ENCODE measurements around the gene TSPAN9. TPM values are rescaled to one million over a fixed set of nuclear protein-coding genes. Genes with fewer than 3 reads are reported as not detected.

TSPAN9 gene
- total RNA-seq, 1 experiment from 2014 or later = 7.0 TPM

DNA sequence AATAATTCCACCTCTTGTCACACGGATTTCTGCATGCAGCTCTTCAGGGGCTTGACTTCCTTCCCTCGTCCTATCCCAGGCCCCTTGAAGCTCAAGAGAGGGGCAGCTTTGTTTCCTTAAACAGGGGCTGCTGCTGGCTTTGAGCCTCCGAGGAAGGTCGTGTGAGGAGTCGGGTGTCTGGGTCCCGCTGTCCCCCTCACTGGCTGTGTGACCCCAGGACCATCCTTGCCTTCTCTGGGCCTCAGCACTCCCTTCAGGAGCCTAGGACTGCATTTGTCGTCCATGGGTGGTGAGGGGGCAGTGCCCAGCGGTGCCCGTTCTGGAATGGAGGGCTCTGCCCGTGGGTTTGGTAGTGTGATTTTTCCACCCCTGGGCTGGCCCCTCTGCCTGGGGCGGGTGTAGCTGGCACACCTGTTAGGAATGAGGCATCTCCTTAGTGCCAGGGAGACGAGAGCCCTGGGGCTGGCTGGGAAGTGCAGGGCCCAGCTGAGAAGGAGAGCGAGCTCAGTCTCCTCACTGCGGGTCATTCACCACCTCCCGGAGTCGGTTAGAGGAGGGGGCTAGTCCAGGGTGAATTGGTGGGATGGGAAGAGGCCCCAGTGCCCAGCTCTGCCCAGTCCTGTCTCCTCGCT is 60.8 kb downstream of the TSPAN9 start:
- DNase-seq (ENCODE audit: extremely low read depth, low read depth) = no peak

DNA sequence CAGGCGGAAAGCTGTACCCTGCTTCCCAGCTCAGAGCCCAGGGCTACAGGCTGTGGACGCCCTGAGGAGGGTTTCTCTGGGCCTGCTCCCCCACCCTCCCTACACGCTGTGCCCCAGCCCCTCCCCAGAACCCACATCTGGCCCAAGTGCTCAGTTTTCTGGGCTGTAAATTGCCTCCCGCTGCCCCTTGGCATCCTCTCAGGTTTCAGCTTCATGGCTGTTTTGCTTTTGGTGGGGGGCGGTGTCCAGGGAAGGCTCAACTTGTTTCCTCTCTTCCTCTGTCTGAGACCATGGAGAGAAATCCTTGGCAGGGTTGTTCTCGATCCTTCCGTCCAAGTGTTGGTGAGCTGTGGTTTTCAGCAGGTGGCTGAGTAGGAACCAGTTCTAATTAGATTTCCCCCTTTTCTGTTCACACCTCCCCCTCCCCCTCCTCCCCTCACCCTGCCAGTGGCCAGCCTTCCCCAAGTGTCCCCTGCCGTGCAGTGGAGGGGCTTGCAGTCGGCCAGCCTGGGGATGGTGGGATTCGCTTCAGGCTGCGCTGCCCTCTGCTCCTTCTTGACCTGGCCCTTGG is 61.8 kb downstream of the TSPAN9 start:
- no peak for DNase-seq (ENCODE audit: extremely low read depth, low read depth)

DNA sequence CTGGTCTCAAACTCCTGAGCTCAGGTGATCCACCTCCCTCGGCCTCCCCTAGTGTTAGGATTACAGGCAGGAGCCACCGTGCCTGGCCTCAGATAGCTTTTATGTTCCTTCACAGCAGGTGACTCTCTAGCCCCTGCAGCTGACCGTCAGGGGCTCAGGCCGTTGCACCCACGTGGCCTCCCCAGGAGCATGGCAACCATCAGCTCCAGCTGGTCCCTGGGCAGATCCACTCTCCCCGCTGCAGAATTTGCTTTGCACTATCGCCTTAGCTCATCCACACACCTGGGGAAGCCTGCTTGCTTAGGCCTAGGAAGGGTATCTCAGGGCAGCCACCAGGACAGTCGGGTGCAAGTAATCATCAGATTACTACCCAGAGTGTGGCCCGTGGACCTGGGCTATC is 62.6 kb downstream of the TSPAN9 start:
- no peak for DNase-seq (ENCODE audit: extremely low read depth, low read depth)

DNA sequence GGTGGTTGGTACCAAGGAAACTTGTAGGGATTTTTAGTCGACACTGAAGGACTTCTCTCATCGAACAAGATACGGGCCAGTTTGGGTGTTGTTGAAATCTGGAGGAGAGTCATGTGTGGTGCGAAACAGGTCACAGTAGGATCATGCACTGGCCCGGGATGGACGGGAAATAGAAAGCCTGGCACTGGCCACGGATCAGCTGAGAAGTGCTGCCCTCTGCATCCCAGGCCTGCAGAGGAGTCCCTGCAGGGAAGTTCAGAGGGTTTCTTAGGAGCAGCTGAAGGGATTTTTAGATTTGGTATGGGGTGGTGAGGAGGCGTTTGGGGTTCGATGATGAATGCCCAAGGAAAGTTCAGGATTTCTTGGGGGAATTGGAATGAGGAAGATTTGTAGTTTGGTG is 63.1 kb downstream of the TSPAN9 start:
- DNase-seq (ENCODE audit: extremely low read depth, low read depth) = no peak

DNA sequence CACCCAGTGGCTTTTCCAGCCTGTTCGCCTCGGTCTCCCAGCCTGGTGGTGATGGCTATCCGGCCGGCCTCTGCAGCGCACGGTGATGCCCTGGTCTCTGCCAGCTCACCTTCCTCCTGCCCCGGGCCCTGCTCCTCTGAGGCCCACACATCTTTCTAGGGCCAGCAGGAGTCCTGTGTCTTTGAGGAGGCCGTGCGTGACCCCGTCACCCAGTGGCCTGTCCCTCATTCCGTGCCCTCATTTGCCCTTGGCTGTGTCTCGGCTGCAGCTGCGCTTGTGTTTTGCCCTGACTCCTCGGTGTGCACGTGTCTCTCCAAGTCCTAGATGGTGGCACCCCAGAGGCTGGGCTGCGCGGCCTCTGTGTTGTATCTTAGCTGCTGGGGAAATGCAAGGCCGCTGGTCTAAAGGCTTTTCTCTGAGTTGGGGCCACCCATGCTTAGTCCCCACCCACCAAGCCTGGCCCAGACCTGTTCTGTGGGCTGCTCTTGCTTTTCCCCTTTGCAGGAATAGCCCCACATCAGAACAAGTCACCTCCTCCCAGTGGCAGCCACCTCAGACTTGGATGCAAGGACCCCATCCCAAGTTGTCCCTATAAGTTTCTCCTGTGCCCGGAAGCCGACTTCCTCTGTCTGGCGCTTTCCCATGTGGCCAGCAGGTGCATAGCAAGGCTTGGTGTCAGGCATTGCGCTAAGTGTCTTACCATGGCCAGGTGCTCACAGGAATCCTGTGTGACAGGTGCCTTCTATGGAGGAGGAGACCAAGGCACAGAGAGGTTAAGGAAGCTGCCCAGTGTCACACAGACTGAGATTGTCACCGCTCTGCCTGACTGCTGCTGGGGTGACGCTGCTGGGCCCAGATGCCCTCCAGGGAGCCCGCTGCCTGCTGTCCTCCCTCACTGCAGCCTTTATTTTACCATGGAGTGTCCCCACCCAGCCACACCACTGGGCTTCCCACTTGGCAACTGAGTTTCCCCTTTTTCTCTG is 64.5 kb downstream of the TSPAN9 start:
- no peak for DNase-seq (ENCODE audit: extremely low read depth, low read depth)

DNA sequence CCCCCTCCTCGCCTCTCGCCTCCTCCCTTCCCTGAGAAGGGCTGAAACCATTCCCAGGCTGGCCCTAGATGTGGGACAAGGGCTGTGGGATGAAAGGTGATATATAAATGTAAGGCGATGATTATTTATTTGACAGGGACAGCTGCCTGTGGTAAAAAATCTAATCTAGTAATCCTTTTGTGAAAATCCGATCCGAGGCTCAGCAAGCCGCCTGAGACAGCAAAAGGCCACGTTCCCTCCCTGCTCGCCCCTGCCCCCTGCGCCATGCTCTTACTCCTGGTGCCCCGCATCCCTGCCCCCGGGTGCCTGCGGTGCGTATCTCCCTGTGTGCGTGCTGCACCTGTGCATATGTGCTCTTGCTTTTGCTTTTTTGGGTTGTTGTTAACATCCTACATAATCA is 65.2 kb downstream of the TSPAN9 start:
- no peak for DNase-seq (ENCODE audit: extremely low read depth, low read depth)

DNA sequence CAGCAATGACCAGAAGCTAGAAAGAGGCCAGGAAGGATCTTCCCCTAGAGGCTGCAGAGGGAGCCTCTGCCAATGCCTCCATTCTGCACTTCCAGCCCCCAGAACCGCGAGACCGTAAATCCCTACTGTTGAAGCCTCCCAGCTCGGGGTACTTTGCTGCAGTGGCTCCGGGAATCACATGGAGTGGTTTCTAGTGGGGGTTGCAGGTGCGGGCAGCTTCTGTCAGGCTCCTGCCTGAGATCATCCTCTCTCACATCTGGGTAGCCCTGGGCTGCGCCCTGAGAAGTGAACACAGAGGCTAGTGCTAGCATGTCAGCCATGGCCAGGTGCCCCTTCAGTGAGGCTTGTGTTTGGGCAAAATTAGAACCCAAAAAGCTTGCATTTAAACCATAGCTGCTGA is 67.3 kb downstream of the TSPAN9 start:
- no peak for DNase-seq (ENCODE audit: extremely low read depth, low read depth)

DNA sequence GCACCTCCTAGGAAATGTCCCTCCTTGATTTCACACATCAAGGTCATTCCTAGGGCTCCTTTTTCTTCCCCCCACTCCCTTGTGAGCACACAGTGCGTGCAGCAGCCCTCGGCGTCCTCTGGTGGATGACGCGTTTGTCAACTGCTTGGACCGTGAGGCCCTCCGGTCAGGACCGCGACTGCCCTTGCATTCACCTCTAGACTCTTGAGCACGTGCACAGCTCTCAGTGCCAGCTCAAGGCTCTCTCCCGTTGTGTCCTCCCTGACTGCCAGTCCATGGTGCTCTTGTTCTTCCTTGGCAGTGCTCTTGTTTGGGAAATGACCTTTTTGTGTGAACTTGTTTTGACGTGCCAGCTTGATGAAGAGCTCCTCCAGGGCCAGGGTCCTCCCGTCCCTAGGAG is 67.9 kb downstream of the TSPAN9 start:
- DNase-seq (ENCODE audit: extremely low read depth, low read depth) = no peak

DNA sequence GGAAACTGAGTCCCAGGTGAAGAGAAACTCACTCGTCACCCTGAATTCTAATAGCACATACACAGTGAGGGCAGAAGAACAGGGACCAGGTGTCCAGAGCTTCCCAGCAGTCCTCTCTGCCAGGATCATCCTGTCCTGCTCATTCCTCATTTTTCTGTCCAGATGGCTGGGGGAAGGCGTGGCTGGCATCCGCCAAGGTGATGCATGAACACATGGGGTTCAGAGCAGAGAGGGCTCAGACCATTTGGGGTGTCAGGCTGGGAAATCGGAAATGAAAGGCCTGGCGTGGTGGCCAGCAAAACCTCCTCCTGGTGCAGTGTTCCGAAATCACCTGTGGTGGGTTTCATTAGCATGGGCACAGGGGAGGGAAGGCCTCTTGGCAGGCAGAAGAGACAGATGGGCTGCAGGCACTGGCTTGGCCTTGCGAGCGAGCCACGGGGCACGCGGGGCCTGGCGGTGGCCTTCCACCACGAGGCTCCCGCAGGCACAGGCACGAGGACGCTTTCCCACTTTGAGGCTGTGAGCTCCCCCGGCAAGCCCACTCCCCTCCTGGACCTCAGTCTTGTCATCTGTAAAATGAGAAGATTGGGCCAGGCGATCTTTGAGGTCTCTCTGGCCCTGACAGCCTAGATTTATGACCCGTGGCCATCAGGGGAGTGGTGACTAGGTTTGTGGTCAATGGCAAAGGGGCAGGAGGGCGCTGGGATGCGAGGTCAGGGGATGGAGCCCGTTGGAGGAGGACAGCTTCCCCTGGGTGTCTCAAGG is 68.5 kb downstream of the TSPAN9 start:
- DNase-seq (ENCODE audit: extremely low read depth, low read depth) = no peak

DNA sequence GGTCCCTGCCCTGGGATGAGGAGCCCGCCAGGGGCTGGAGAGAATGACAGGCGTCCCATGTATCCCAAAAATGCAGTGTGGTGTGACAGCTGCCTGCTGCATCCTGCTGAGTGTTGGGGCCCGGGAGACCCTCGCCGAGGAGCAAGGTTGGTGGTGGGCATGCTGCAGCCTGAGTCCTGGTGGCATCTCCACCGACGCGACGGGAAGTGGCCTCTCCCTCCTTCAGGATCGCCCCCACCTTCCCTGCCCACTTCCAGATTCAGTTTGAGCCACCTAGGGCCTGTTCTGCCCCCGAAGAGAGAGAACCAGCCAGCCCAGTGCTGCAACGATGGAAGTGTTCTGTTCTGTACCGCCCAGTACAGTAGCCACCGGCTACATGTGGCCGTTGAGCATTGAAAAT is 70.1 kb downstream of the TSPAN9 start:
- no peak for DNase-seq (ENCODE audit: extremely low read depth, low read depth)

DNA sequence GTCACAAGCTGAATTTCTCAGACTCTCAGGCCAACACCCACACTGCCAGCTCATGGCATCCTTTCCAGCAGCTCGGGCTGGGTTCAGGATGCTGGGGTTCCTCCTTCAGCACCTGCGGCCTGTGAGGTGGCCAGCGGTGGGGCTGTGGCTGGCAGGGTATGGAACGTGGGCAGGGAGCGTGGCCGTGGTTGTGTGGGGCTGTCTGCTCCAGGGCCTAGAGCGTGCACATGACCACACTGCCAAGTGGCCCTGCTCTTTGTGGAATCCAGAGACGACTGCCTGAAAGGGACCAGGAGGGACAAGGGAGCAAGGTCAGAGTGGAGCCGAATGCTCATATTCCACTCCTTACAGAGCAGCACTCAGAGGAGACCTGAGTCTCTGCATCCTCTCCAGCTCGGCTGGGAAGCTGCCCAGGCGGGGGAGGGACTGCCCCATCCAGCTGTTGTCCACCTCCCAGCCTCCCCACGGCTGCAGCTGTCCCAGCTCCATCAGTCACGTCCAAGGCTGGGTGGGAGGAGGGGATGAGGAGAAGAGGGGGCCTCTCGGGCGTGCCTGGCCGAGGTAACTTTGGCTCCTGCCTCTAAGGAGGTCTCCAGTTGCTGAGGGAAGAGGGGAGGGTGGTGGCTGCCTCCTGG is 71.3 kb downstream of the TSPAN9 start:
- no peak for DNase-seq (ENCODE audit: extremely low read depth, low read depth)

DNA sequence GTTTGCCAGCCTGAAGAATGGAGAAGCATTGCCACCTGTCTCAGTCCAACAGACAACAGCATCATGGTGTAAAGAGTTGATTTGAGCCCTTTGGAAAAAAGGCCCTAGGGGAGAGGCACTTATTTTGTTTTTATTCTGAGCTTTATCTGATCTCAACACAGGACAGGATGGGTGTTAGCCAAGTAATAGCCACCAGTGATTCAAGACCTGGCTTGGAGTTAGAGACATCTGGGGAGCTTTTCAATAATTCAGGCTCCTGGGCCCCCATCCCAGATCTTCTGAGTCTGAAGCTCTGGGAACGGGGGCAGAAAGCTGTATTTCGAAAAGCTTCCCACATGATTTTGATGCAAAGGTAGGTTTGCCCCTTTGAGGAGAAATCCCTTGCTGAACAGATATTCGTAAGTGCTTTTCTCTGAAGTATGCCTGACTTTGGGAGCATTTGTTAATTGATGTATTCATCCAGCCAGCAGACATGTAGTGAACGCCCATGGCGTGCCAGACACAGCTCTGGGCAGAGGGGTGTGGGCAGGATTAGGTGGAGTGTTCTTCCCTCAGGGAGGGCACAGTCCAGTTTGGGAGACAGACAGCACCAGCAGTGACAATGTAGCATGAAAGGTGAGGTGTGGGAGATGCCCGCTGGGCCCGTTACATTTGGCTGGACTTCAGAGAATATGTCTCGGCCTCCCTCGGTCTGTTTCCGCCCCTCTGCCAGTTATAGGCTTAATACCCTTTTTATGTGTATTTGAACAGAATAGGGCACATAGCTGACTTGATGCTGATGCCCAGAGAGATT is 72.5 kb downstream of the TSPAN9 start:
- DNase-seq (ENCODE audit: extremely low read depth, low read depth) = no peak

DNA sequence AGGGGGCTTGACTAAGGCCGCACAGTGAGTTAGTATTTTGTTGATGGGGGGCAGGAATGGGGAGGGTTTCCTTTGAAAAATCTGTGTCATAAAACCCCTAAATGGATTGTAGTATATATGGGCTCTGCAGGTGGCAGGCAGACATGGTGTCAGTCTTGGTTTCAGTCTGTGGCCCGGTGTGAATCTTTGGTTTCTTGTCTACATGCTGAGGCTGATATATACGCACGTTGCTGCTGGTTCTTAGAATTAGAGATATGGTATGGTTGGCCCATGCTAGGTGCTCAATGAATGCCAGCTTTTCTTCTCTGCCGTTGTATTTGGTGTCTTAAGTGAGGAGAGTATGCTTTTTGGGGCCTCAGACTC is 73.1 kb downstream of the TSPAN9 start:
- no peak for DNase-seq (ENCODE audit: extremely low read depth, low read depth)

DNA sequence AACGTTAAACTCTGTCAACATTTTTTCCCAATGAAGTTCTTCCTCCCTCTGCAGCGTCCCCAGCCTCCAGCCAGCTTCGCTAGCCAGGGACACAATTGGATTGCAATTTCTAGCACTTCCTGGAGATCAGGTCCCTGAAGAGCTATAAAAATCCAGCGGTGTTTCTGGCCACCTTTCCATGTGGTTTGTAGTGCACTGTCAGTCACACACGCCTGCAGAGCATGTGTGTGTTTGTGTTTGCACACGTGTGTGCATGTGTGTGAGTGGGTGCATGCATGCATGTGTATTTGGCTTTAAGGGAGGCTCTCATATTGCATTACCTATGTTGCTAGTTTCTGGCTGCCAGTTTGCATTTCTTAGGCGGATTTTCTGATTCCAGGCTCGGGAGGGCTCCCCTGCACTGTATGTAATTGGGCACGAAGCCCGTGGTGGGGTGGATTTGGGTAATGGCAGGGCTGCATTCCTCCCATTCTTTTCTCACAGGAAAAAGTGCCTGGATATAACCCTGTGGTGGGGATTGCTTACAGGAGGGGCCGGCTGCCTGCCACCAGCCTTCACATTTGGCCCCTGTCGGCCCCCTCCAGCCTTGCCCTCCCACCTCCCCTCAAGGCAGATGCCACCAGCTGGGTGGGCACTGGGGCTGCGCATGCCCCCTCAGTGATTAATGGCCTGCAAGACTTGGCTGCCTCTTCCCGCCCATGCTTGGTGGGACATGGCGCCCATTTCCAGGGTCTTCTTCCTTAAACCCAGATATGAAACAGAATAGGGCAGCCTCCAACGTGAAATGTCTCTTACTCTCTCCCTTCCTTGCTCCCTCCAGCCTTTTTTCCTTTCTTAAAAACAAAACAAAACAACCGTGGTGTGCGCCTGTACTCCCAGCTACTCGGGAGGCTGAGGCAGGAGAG is 74.0 kb downstream of the TSPAN9 start:
- no peak for DNase-seq (ENCODE audit: extremely low read depth, low read depth)

DNA sequence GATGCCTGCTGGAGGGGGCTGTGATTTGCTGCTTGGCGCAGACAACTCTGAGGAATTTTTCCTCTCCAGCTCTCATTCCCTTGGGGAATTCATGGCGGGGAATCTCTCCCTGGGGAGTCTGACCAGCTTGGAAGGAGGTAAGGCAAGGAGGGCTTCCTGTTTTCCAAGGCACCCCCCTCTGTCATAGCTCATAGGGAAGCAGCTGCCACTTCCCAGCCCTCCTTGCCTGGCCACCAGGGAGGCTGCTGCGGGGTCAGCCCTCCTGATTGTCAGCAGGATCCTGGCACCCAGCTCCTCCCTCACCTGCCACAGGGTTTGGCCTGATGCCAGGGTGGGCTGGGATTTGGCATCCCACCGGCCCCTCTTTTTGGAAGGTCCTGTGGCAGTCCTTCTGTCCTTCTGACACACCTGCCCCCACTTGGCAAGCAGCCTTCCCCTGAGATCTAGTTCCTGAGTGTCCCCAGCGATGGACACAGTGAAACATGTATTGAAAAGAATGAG is 74.9 kb downstream of the TSPAN9 start:
- DNase-seq (ENCODE audit: extremely low read depth, low read depth) = no peak

DNA sequence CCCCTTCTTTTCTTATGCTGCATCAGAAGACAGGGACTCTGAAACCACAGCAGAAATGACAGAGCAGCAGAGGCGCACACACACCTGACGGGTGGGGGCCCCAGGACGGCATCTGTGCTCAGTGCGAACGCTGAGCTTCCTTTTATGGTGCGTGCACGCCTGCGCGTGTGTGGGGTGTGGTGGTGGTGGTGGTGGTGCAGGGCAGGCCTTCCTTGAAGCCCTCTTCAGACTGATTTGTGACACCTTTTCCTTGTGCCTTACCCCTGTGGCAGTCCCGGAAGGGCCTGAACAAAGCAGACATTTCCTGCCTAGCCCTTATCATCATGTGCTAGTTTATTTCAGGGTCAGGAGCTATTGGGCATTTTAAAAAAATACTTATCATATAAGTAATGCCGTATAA is 75.7 kb downstream of the TSPAN9 start:
- DNase-seq (ENCODE audit: extremely low read depth, low read depth) = no peak

DNA sequence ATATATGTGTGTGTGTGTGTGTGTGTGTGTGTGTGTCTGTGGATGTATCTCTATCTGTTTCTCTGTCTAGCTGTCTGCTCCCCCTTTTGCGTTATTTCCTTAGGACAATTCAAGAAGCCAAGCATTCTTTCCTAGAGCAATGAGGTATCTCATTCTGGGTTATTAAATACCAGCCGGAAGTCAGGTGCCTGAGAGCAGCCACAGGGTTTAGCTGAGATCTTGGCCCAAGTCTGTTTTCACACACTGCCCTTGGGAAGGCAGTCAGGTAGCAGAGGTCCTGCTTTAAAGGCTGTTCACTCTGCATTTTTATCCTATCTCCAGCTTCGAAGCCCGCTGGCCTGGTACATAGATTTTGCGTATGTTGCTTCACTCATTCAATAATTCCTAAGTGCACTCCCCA is 76.8 kb downstream of the TSPAN9 start:
- no peak for DNase-seq (ENCODE audit: extremely low read depth, low read depth)

DNA sequence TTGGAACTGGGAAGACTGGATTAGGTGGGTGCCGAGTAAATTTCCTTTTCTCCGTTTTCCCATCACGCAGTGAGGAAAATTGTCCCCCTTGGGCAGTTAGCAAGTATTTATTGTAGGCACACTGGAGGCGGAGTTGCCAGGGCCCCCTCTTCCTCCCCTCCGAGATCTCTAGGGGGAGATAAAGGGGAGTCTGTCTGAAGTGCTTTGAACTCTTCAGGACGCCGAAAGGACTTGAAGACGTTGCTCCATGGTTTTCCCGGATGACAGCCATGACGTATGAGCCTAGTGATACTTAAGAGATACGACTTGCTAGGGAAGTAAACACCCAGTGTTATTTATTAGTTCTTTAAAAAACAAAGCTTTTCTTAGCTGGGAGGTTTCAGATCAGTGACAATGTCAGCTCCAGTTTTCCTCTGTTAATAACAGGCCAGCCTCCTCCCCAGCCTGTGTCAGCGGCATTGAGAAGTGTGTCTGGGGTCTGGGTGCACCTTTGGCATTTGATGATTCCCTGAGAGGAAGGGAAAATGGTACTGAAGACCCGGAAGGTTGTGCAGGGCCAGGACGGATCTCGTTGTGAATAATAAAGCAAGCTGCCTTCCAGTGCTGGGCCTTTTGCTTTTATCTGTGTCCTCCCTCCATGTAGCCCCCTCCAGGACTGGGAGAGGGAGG is 78.7 kb downstream of the TSPAN9 start:
- no peak for DNase-seq (ENCODE audit: extremely low read depth, low read depth)
